Measurements from ENCODE around the gene CPEB3. TPM values are rescaled to one million over a fixed set of nuclear protein-coding genes. Genes with fewer than 3 reads are reported as not detected.
"Not testable (repeated sequence)": the region's sequence is repeated elsewhere in the genome, so short reads cannot be mapped to it uniquely, and the experiment has no call there.

CPEB3 gene
- total RNA-seq, 1 experiment from 2014 or later, result 0.40 TPM

GRCh38 chr10:92267343-92267742, 23.5 kb downstream of the CPEB3 start:
- DNase-seq (ENCODE audit: low read depth), result no peak

GRCh38 chr10:92265687-92266258, 25.1 kb downstream of the CPEB3 start:
- no peak for DNase-seq (ENCODE audit: low read depth)

- no peak for DNase-seq (ENCODE audit: low read depth)
Measured at GRCh38 chr10:92264249-92264648, 26.6 kb downstream of the CPEB3 start.

DNA sequence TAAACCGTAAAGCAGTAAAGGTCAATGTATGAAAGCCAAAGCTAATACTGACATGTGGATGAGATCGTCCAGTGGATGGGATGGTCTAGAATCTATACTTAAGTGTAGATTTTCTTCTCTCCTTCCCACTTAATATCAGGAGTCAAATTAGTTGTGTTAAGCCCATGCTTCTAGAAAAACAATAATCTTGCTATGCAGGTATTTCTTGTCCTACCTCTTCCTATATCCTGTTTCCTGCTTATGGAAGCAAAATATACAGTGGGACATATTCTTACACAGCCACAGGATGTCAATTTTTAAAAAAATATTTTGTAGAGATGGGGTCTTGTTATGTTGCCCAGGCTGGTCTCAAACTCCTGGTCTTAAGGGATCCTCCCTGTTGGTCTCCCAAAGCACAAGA, 27.5 kb downstream of the CPEB3 start:
- DNase-seq (ENCODE audit: low read depth), result no peak

DNA sequence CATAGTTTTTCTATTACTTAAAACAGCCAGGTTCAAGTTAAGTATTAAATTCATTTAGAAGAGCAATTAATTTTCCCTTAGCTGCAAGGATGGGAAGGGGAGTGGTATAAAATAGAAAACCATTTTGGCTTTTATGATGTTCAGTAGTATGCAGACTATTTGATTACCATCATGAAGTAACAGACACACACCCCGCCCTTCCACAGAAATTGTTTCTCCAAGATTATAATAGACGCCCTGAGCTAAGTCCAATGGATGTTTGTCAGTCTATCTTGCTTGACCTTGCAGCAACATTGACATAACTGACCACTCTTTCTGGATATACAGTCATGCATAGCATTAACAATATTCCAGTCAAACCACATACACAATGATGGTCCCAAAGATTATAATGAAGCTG, 42.3 kb downstream of the CPEB3 start:
- no peak for DNase-seq (ENCODE audit: low read depth)

GRCh38 chr10:92244796-92245195, 46.1 kb downstream of the CPEB3 start:
- no peak for DNase-seq (ENCODE audit: low read depth)

- peak; percentile 61 for DNase-seq (ENCODE audit: low read depth)
Measured at GRCh38 chr10:92242910-92243671, 47.8 kb downstream of the CPEB3 start.

GRCh38 chr10:92242380-92242779, 48.5 kb downstream of the CPEB3 start:
- DNase-seq (ENCODE audit: low read depth), result no peak

DNA sequence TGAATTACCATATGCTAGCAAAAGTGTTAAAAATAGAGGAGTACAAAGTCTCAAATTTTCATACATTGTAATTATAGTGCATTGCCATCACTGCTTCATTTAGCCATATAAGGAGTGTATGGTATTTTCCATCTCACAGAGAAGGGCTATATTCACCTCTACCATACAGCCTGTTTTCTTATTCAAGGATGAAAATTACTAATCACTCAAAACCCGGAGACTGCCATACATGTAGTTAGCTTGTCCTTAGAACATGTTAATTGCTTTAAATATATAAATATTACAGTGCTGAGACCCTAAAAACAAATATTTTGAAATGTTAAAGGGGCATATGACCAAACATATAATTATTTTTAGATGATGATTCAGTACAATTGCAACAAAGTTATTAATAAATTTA, 49.4 kb downstream of the CPEB3 start:
- no peak for DNase-seq (ENCODE audit: low read depth)

DNA sequence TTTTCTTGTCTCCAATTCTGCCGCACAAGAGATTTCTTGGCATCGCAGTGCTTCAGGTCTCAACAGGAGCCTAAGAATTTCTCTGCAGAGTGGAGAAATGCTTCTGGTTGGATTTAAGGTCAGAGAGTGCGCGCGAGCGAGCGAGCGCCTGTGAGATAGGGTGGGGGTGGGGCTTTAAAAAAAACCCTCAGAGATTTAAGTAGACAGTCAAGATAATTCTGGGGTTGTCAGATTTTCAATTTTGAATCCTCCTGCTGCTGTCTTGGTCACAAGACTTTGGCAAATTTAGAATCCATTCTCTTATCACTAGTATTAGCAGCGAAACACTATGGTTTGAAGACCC, 49.7 kb downstream of the CPEB3 start:
- peak; percentile 41 for DNase-seq (ENCODE audit: low read depth)

GRCh38 chr10:92240289-92241157, 50.4 kb downstream of the CPEB3 start:
- DNase-seq (ENCODE audit: low read depth), result peak; percentile 62

GRCh38 chr10:92239600-92240288, 51.1 kb downstream of the CPEB3 start:
- DNase-seq (ENCODE audit: low read depth), result peak; percentile 10

DNA sequence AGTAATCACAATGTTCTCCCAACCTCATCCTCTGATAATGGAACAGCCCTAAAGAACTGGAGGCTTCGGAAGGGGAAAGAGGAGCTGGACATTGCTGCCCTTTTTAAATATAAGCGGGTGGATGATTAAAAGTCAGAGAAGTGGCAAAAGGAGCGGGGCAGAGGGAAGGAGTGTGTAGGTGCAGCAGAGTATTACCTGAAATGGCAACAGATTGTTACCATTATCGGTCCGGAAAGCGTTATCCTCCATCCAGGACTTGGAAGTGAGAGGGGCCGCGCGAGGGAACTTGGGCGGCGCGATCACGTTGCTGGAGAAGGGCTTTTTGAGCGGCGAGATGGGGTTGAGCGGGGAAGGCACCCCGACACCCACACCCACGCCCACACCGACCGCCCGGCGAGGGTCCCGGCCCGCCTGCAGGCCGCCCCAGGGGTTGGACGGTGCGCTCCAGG, 51.7 kb downstream of the CPEB3 start:
- DNase-seq (ENCODE audit: low read depth), result no peak

- peak; percentile 31 for DNase-seq (ENCODE audit: low read depth)
Measured at GRCh38 chr10:92238586-92239098, 52.2 kb downstream of the CPEB3 start.

DNA sequence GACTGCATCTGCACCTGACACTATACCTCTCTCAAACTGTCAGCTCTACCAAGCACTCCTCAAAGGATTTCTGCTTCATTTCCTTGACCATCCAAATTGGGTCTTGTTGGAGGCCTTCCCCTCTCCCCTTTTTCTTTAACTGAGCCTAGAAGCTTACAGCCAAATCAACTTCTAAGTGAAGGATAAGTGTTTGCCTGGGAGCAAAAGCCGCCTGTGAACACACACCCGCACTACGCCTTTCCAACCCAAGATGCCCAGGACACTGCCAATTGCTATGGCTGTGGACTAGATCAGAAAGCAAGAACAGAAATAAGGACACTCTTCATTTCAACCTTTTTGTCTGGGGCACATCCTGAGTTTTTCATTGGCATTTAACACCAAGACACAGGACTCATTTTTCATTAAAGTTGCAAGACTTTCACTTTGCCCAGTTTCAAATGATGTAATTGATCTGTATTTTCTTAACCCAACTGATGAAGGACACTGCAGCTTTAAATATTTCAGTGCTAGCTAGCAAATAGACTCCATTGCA, 52.8 kb downstream of the CPEB3 start:
- no peak for DNase-seq (ENCODE audit: low read depth)

DNA sequence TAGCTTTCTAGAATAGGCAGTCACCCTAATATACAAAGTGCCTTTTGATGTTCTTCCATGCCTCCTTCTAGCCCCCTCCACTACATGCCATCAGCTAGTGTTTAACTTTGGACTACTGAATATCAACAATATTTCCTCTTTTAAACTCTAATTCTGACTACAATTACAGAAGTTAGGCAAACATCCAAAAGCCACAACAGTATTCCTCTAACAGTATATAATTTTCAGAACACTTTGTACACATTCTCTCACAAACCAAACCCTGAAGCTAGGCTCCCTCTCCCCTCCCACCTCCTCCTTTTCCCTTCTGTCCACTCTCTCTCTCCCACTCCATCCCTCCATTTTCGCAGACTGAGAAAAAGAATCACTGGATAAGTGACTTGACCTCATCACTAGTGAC, 59.7 kb downstream of the CPEB3 start:
- no peak for DNase-seq (ENCODE audit: low read depth)

DNA sequence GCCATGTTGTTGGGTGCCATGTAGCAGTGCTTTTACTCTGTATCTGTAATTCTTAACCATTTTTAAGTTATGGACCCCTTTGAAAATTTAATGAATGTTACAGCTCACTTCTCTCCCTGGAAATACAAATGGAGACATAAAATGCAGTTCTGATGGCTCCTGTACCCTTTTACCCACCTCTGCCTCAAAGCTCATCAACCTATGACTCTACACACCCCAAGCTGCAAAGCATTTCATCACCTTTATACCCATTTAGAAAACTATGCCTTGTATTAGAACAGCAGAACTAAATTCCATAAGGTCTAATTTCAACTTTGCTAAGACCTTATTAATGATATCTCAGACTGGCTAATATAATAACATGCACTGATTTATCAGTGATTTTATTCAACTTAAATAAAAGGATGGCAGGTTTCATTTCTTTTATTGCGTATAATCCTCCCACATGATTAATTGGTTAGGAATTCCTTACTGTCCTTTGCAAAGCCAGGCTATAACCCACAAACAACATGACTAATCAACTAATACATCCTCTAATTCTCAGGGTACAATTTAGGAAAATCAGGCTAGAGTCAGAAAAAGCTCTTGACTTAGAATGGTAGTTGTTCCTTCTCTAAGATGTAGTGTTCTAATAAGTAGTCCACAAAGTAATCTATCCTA, 68.1 kb downstream of the CPEB3 start:
- DNase-seq (ENCODE audit: low read depth), result peak; percentile 77

DNA sequence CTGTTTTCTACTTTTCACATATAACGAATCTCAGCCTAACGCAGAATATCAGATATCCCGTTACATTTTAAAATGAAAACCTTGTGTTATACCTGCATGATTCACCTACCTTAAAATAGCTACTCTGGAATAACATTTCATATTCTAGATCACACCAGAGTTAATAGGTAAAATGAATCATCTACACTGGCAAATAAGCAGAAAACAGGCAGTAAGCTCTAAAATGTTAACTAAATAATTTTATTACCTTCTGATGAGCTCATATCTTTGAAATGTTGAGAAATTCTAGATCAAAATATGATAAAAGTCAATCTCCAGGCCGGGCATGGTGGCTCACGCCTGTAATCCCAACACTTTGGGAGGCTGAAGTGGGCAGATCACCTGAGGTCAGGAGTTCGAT, 71.3 kb downstream of the CPEB3 start:
- DNase-seq (ENCODE audit: low read depth), result no peak

DNA sequence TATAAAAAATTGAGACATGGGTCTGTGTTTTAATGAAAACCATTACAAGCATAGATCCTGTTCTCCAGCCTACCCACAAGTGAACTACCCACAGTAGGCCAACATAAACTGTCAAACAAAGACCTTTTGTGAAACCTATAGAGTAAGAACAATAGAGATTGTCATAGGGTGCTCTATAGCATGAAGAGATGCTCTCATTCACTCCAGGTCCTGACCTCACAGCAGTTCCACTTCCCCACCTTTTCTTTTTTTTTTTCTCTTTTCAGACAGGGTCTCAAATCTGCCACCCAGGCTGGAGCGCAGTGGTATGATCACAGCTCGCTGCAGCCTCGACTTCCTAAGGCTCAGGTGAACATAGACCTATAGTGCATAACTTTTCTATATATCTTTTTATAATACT, 72.3 kb downstream of the CPEB3 start:
- DNase-seq (ENCODE audit: low read depth), result no peak

- not testable (repeated sequence) for DNase-seq (ENCODE audit: low read depth)
Measured at GRCh38 chr10:92216608-92217007, 74.3 kb downstream of the CPEB3 start.

DNA sequence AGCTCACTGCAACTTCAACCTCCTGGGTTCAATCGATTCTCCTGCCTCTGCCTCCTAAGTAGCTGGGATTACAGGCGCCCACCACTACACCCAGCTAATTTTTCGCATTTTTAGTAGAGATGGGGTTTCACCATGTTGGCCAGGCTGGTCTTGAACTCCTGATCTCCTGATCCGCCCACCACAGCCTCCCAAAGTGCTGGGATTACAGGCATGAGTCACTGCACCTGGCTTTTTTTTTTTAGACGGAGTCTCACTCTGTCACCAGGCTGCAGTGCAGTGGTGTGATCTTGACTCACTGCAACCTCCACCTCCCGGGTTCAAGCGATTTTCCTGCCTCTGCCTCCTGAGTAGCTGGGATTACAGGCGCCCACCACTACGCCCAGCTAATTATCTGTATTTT, 75.7 kb downstream of the CPEB3 start:
- DNase-seq (ENCODE audit: low read depth), result not testable (repeated sequence)

Data from LHCN-M2 (cell line).